Type B pancreatic cell (in vitro differentiated cells): Measurements from ENCODE around the gene SPOUT1. TPM values are rescaled to one million over a fixed set of nuclear protein-coding genes. Genes with fewer than 3 reads are reported as not detected.
"Not testable (repeated sequence)": the region's sequence is repeated elsewhere in the genome, so short reads cannot be mapped to it uniquely, and the experiment has no call there.

ENCODE experiments used
- DNase-seq: peaks from one replicate; pipeline ENCODE4 v3.0.0; 2021; ENCODE audit warnings: mixed read lengths; ENCODE audit not compliant: unreplicated experiment; ENCODE audit errors: extremely low spot score
- H3K27ac Mint-ChIP-seq: 2 replicates; pipeline ENCODE4 v1.8.0; 2021; ENCODE audit warnings: mild to moderate bottlenecking, mixed read lengths
- H3K27me3 Mint-ChIP-seq: 2 replicates; pipeline ENCODE4 v1.8.0; 2021; ENCODE audit warnings: mixed read lengths
- H3K36me3 Mint-ChIP-seq: 2 replicates; pipeline ENCODE4 v1.8.0; 2021; ENCODE audit warnings: mixed read lengths
- H3K4me1 Mint-ChIP-seq: one replicate; pipeline ENCODE4 v1.8.0; 2021; ENCODE audit warnings: mixed read lengths; ENCODE audit not compliant: unreplicated experiment
- H3K4me3 Mint-ChIP-seq: 2 replicates; pipeline ENCODE4 v1.8.0; 2021; ENCODE audit warnings: mild to moderate bottlenecking, mixed read lengths
- H3K9me3 Mint-ChIP-seq: 2 replicates; pipeline ENCODE4 v1.8.0; 2021; ENCODE audit warnings: mixed read lengths
- total RNA-seq: library from RNA; stranded (reverse); gene quantifications from 2 replicates; pipeline ENCODE4 v1.2.1, GENCODE V29; 2021; ENCODE audit warnings: low replicate concordance
- TF ChIP-seq, protein P1 (sequence below): fragments of 200-600 bp; sonication (generic); conservative IDR thresholded peaks from 2 replicates; pipeline ENCODE4 v1.5.0; 2021; ENCODE audit warnings: antibody characterized with exemption, mild to moderate bottlenecking

Gene SPOUT1
- total RNA-seq, 1 donor from 2014 or later = 53.4 TPM

DNA sequence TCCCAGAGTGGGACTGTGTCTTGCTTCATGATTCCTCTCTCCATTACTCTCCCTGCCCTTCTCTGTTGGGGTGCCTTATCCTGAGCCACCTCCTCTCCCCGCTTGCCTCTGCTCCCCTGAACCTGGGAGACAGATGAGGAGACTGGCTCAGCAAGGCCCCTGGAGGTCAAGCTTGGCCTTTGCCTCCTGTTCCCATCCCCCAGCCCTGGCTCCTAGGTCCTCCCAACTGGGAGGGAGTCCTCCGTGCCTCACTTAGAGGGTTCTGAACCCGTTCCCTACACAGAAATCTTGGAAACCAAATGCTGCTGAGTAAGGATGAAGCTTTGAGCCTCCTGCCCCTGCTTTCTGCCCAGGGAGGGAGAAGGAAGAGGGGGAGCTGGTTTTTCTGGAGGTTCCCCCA lies 21.1 kb downstream of the SPOUT1 start:
- H3K4me3 Mint-ChIP-seq = no peak overlapping the region
- H3K4me1 Mint-ChIP-seq = no peaks in the 10 kb centered on the region
- H3K27me3 Mint-ChIP-seq = no peaks in the 10 kb centered on the region
- no peak for DNase-seq
- H3K27ac Mint-ChIP-seq = no peak overlapping the region
- no peaks in the 10 kb centered on the region for H3K9me3 Mint-ChIP-seq
- H3K36me3 Mint-ChIP-seq = peaks cover under 1% of the 10 kb centered on the region
- TF ChIP-seq, protein P1, sequence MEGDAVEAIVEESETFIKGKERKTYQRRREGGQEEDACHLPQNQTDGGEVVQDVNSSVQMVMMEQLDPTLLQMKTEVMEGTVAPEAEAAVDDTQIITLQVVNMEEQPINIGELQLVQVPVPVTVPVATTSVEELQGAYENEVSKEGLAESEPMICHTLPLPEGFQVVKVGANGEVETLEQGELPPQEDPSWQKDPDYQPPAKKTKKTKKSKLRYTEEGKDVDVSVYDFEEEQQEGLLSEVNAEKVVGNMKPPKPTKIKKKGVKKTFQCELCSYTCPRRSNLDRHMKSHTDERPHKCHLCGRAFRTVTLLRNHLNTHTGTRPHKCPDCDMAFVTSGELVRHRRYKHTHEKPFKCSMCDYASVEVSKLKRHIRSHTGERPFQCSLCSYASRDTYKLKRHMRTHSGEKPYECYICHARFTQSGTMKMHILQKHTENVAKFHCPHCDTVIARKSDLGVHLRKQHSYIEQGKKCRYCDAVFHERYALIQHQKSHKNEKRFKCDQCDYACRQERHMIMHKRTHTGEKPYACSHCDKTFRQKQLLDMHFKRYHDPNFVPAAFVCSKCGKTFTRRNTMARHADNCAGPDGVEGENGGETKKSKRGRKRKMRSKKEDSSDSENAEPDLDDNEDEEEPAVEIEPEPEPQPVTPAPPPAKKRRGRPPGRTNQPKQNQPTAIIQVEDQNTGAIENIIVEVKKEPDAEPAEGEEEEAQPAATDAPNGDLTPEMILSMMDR = no peak

DNA sequence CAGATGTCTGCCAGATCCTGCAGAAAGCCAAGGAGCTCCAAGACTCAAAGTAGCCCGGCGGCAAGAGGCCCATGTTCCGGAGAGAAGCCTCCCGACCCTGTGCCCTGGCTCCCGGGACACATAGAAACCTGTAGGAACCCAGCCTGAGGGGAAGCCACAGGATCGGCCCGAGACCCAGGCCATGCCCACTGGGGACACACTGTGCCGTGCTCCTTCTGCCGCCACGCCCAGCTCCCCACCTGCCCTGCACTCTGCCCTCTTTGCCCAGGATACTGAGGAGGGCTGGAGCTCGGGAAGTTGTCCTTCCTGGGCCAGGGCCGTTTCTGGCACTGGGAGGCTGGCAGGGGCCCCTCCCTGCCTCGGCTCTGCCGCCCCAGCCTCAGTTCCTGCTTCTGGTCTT lies 21.8 kb downstream of the SPOUT1 start:
- H3K9me3 Mint-ChIP-seq = no peaks in the 10 kb centered on the region
- H3K4me1 Mint-ChIP-seq = no peaks in the 10 kb centered on the region
- TF ChIP-seq, protein P1 = no peak
- DNase-seq = no peak
- peaks cover 4% of the 10 kb centered on the region for H3K36me3 Mint-ChIP-seq
- H3K4me3 Mint-ChIP-seq = no peak overlapping the region
- no peaks in the 10 kb centered on the region for H3K27me3 Mint-ChIP-seq
- no peak overlapping the region for H3K27ac Mint-ChIP-seq

DNA sequence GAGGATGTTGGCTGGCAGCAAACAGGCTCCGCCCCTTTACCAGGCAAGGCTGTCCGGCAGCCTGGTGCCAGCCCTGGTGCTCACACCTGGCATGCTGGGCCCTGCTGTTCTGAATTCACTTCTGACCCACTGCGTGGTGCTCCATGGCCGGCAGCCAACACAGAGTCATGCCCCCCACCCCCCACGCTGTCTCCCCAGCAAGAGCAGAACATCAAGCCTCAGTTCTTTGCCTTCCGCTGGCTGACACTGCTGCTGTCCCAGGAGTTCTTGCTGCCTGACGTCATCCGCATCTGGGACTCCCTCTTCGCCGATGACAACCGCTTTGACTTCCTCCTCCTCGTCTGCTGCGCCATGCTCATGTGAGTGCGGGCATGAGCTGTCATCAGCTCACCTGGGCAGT lies 23.9 kb downstream of the SPOUT1 start:
- DNase-seq = no peak
- Mint-ChIP-seq H3K27me3 (no peaks in the 10 kb centered on the region), H3K4me3 (no peak overlapping the region), H3K9me3 (no peaks in the 10 kb centered on the region), H3K36me3 (peaks cover 7% of the 10 kb centered on the region), H3K4me1 (no peaks in the 10 kb centered on the region), H3K27ac (no peak overlapping the region)
- TF ChIP-seq, protein P1 = no peak

DNA sequence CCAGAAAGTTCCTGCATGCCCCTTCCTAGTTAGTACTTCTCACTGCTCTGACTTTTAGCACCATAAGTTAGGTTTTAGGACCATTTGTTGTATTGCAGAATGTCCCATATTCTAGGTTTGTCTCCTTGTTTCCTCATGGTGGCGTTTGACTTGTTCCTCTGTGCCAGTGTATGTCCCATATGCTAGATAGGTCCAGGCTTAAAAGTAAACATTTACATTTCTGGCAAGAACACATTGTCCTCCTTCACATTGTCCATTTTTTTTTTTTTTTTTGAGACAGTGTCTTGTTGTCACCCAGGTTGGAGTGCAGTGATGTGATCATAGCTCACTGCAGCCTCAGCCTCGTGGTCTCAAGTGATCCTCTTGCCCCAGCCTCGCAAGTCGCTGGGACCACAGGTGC lies 27.1 kb downstream of the SPOUT1 start:
- no peak for DNase-seq
- Mint-ChIP-seq H3K27me3 (no peaks in the 10 kb centered on the region), H3K4me3 (no peak overlapping the region), H3K36me3 (peaks cover 10% of the 10 kb centered on the region), H3K9me3 (no peaks in the 10 kb centered on the region), H3K27ac (no peak overlapping the region), H3K4me1 (no peaks in the 10 kb centered on the region)
- TF ChIP-seq, protein P1 = no peak

DNA sequence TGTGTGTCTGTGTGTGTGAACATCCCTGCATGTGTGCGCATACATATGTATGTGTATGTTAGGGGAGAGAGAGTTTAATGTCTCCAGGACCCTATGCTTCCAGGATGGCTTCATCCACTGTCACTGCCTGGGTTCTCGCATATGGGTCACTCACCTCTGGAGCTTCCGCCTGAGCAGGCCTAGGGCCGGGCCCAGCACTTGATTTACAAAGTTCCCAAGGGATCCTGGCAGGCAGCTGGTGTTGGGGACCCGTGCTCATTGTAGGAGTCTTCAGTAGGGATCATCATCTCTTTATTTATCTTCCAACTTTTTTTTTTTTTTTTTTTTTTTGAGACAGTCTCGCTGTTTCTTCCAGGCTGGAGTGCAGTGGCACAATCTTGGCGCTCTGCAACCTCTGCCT lies 29.5 kb downstream of the SPOUT1 start:
- no peak for DNase-seq
- TF ChIP-seq, protein P1 = no peak
- Mint-ChIP-seq H3K27ac (no peak overlapping the region), H3K36me3 (peaks cover 10% of the 10 kb centered on the region), H3K9me3 (no peaks in the 10 kb centered on the region), H3K27me3 (no peaks in the 10 kb centered on the region), H3K4me3 (no peak overlapping the region), H3K4me1 (no peaks in the 10 kb centered on the region)

DNA sequence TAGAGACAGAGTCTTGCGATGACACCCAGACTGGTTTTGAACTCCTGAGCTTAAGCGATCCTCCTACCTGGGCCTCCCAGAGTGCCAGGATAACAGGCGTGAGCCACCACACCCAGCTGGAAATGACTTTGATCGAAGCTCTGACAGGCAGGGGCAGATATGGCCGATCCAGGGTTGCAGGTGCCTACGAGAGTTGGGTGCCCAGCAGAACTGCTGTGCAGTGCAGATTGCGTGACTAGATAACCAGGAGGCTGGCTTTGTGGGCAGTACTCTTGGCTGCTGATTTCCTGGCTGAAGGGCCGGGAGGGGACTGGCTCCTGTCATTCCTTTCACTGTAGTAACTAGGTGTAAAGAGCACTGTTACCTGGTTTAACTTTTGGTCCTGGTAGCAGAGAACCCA lies 30.7 kb downstream of the SPOUT1 start:
- H3K4me1 Mint-ChIP-seq = no peaks in the 10 kb centered on the region
- H3K4me3 Mint-ChIP-seq = no peak overlapping the region
- no peaks in the 10 kb centered on the region for H3K27me3 Mint-ChIP-seq
- H3K27ac Mint-ChIP-seq = no peak overlapping the region
- no peak for DNase-seq
- peaks cover 10% of the 10 kb centered on the region for H3K36me3 Mint-ChIP-seq
- H3K9me3 Mint-ChIP-seq = no peaks in the 10 kb centered on the region
- TF ChIP-seq, protein P1 = no peak

DNA sequence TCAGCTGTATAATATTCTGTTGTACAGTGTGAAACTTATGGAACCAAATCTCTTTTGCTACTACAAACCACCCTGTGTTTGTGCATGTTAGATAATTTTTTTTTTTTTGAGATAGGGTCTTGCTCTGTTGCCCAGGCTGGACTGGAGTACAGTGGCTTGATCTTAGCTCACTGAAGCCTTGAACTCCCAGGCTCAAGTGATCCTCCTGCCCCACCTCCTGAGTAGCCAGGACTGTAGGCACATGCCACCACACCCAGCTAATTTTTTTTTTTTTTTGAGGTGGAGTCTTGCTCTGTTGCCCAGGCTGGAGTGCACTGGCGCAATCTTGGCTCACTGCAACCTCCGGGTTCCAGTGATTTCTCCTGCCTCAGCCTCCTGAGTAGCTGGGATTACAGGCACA lies 34.6 kb downstream of the SPOUT1 start:
- not testable (repeated sequence) for H3K9me3 Mint-ChIP-seq, H3K27ac Mint-ChIP-seq, H3K36me3 Mint-ChIP-seq, DNase-seq, H3K27me3 Mint-ChIP-seq, H3K4me3 Mint-ChIP-seq, H3K4me1 Mint-ChIP-seq
